ENCODE measurements around the gene ST6GAL1.
A peak's percentile ranks its signal among the peaks of the same experiment; 100 is the strongest.
"Not testable (repeated sequence)": the region's sequence is repeated elsewhere in the genome, so short reads cannot be mapped to it uniquely, and the experiment has no call there.

The ST6GAL1 gene

DNA sequence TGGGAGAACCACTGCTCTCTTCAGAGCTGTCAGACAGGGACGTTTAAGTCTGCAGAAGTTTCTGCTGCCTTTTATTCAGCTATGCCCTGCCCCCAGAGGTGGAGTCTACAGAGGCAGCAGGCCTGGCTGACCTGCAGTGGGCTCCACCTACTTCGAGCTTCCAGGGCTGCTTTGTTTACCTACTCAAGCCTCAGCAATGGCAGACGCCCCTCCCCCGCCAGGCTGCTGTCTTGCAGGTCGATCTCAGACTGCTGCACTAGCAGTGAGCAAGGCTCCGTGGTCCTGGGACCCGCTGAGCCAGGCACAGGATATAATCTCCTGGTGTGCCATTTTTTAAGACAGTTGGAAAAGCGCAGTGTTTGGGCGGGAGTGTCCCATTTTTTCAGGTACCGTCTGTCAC is 127.5 kb downstream of the ST6GAL1 start:
- DNase-seq: not testable (repeated sequence)

DNA sequence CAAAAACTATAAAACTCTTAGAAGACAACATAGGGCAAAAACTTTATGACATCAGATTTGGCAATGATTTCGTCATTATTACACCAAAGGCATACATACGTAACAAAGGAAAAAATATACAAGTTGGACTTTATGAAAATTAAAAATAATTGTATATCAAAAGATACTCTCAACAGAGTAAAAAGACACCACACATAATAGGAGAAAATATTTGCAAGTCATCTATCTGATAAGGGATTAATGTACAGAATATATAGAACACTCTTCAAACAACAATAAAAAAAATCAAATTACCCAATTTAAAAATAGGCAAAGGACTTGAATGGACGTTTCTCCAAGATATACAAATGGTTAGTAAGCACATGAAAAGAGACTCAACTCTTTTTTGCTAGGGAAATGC is 131.4 kb downstream of the ST6GAL1 start:
- no peak for DNase-seq

DNA sequence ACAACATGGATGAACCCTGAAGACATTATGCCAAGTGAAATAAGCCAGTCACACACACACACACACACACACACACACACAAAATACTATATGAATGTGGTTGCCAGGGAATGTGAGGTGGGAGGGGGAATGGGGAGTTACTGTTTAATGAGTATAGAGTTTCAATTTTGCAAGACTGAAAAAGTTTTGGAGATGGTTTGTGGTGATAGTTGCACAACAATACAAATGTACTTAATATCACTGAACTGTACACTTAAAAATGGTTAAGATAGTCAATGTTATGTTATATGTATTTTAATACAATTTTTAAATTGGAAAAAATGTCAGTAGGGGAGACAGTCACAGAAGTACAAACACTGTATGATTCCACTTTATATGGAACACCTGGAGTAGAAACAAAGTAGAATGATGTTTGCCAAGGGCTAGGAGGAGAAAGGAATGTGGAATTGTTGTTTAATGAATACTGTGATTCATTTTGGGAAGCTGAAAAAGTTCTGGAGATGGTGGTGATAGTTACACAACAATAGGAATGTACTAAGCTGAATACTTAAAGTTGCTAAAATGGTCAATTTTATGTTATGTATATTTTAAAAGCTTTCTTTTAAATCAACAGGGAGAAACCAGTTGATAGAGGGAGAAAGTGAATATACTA is 132.3 kb downstream of the ST6GAL1 start:
- DNase-seq: no peak

DNA sequence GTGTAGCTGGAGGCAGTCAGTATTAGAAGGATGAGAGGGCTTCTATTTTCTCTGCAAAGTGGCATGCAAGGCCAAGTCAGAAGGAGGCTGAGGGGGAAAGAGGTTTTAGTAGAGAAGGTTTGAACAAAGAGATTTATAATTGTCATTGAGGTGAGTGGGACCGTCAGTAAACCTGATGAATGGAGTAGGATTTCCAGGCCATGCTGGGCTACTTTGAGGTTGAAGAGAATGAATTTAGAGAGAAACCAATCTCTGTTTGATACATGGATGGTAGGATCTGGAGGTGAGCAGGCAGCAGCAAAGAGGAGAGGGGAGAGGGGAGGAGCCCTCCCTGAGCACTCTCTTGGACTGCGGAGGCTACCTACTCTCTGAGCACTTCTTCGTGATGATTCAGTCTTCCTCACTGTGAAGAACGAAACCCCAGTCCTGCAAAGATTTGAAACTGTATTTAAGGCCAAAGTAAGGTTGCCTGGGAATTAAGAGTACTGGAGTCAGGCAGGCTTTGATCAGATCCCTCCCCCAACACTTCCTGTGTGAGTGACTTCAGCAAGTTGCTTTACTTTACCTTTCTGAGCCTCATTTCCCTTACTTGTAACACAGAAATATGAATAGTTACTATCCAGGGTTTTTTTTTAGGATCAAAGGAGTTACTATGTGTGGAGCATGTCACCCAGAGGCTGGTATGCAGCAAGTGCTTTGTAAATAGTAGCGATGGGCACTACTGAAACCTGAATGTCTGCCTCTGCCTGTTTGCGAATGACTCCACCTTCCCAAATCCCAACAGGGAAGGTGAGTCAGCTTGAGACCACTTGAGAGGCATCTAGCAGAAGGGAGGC is 133.2 kb downstream of the ST6GAL1 start:
- no peak for DNase-seq

DNA sequence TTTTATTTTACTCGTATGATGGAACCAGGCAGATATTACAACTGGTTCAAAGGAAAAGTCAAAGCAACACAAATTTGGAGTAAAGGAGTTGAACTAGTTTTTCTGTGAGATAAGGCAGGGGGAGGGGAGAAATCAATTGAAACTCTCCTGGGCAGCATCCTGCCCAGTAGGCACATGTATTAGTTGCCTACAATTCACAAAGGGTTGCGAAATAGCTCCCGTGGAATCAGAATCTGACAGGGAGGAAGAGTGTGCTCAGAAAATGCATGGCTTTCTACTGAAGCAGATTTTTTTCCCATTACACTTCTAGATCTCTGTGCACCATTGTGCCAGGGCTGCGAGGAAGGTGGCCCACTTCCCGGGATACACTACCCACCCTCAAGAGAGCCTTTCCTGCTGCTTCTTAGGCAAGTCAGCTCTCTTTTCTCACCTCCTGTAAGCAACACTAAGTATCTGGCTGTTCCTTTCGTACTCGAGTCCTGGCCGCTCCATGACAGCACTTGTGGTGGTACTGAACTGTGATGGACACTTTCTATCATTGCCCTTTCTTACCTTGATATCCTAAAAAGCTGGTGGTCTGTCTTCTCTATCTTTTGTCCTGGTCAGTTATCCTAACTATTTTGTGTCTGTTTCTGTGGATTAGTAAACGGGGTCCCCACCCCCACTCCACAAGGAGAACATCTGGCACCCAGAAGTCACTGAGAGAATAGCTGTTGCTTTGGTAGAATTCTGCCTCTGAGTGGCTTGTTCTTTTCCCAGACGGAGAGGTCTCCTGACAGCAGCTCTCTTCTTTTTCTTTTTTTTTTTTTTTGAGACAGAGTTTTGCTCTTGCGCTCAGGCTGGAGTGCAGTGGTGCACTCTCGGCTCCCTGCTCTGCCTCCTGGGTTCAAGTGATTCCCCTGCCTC is 134.1 kb downstream of the ST6GAL1 start:
- DNase-seq: no peak

DNA sequence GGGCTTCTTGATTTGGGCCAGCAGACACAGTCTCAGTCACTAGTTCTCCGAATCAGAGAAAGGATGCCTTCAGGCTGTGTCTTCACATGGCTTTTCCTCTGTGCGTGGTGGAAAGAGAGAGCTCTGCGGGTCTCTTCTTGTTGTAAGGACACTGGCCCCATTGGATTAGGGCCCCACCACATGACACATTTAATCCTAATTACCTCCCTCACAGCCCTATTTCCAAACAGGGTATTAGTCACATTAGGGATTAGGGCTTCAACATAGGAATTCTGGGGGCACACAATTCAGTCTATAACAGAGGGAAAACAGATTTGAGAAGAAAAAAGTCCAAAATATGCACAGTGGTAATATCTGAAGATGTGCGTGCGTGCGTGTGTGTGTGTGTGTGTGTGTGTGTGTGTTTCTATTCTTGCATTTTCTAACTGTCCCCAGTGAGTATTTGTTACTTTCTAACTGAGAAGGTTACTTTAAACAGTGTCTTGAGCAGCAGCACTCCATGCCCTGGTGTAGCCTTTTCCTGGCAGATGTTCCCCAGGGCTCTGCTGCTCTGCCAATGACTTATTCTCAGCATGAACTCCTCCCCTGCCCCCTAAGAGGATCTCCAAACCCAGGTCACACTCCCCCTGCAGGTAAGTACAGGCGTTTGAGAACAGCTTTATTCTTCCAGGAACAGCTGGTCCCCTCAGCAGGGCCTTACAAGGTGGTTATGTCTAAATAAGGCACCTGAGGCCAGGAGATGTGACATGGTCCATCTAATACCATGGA is 136.1 kb downstream of the ST6GAL1 start:
- peak; percentile 5 for DNase-seq

DNA sequence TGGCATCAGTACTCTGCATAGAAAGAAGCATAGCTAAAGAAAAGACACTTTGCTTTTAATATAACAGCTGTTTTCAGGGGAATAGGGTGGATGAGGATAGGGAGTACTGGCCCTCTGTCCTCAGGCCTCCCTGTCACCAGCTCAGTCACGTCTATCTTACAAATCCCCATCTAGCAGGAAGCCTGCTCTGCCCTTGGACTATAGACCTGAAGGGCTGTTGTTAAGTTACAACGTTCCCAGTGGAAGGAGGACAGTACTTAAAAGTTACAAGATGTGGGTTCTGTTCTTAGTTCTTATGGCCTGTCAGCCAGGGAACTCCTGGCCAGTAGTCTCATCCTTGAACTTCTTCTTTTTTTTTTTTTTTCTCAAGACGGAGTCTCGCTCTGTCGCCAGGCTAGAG is 138.5 kb downstream of the ST6GAL1 start:
- no peak for DNase-seq

DNA sequence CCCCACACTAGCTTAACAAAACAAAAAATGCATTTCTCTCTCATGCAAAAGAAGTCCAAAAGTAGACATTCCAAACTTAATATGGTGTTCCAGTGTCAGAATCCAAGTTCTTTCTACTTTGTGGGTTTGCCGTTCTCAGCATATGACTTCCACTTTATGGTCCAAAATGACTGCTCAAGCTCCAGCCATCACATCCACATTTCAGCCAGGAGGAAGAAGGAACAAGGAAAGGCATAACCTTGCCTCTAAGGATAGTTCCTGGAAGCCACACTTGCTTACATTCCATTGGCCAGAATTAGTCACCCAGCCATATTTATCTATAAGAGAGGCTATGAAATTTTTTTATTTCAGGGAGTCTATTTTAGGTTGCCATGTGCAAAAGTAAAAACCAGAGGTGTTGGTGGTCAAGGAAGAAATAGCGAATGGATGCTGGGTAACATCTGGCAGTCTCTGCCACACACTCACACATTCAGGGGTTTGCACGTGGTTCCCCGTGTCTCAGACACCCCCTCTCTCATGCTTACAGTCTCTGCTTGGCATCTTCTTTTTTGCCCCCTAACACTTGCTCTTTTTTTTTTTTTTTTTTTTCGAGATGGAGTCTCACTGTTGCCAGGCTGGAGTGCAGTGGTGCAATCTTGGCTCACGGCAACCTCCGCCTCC is 139.7 kb downstream of the ST6GAL1 start:
- DNase-seq: no peak

DNA sequence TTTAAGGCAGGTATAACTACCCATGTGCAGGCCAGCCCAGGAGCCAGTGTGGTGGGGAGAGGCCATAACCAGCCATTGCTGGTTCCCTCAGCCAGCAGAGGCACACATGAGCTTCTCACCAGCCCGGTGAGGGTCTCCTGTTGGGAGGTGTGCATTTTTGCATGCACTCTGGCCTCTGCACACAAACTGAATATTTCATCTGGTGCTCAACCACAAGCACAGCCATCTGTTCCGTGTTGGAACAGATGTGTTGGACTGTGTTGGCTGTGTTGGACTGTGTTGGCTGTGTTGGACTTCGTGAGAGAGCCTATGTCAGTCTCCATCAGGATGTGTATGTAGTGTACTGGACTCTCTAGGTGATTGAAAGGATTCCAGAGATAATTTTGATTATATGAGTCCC is 141.8 kb downstream of the ST6GAL1 start:
- no peak for DNase-seq

DNA sequence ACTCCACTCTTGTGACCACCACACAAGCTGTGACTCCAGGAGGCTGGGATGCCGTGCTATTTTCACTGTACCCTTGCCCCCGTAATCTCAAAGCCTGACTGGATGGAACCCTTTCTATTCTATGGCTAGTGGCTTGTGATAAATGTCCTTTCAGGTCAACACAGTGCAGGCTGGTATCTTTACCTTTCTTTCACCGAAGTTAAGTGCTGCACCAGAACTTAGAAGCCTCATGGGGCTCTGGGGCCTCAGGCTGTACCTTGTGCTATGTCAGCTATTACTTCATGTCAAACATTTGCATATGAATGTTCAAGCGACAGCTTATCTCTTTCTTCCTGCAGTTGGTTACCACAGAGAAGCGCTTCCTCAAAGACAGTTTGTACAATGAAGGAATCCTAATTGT is 142.2 kb downstream of the ST6GAL1 start:
- DNase-seq: no peak

DNA sequence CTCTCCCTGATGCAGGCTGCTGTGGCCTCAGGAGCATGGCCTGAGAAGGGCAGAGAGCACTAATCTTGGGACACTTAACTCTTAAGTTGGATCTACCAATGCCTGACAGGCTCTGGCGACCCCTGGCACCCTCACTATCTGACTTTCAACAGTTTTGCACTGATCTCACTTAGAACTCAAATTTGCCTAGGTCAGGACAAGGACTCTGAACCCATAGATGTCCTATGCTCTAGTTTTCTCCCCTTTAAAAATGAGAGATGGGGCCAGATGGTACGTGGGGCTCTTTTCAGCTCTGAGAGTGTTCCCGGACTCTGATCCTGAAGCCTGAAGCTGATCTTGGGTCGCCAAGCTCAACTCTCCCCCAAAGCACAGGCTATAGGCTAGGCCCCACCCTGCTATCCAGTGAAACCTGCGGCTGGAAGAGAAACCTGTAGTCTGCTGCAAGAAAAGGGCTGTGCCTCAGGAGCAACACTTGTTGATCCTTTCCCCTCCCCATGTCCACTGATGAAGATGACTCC is 143.3 kb downstream of the ST6GAL1 start:
- DNase-seq: no peak

DNA sequence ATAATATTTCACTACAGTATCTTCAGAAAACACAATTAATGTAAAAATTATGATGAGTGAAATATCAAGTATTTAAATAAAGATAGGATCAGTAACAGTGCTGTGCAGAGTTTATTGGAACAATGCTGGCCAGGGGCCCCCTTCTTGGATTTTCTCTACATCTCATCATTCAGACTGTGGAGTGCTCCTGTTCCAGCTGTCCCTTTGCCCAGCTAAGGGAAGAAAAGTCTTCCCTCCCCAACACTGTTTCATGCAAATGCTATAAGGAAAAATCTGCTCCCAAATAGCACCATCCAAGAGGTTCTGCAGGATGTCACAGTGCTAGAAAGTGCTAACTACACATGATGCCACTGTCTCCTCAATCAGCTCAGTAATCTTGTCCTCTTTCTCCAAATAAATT is 144.5 kb downstream of the ST6GAL1 start:
- DNase-seq: no peak

DNA sequence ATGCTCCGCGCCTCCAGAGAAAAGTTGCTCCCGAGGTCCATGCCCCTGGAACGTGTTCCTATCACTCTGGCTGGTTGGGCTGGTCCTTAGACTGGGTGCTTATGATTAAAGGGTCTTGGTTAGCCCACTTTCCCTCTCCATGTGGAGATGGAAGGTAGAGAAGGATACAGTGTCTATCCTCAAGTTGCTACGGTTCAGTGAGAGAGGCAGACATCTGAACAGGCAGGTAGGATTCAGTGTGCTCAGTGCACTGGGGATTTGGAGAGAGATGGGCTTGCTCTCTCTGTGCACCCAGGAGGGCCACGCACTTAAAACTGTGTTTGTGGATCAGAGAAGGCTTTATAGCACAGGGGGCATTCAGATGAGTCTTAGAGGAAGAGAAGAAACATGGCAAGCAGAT is 146.0 kb downstream of the ST6GAL1 start:
- no peak for DNase-seq

DNA sequence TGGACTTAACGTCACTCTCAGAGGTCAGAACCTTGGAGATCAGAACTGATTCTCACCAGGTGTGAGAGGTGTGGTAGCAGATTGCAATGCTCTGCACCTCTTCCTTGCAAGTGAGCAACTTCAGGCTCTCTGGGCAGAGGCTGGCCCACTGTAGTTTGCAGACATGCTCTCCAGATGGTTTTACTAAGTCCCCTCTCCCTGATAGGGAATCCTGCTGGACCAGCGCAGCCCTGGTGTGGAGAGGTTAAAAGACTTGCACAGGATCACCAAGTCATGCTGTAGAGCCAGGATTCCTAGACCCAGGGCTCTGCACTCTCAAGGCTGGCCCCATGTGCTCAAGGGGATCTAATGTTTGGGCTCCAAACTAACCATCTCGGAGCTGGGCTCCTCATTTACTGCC is 146.8 kb downstream of the ST6GAL1 start:
- DNase-seq: no peak

DNA sequence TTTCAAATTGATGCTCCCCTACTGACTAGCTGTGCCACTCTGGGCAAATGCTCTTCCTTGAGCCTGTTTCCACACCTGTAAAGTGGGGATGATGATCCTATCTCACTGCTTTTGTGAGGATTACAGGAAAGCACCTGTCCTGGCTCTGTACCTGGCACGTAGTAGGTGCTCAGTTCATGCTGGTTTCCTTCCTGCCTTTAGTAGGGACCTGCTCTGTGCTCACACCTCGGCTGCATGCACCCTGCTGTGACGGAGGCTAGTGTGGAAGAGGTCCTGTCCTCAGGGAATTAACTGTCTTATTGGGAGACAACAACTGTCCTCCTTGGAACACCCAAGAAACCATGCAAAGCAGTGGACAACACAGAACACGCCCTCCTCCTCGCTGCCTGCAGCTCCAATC is 147.2 kb downstream of the ST6GAL1 start:
- DNase-seq: no peak

DNA sequence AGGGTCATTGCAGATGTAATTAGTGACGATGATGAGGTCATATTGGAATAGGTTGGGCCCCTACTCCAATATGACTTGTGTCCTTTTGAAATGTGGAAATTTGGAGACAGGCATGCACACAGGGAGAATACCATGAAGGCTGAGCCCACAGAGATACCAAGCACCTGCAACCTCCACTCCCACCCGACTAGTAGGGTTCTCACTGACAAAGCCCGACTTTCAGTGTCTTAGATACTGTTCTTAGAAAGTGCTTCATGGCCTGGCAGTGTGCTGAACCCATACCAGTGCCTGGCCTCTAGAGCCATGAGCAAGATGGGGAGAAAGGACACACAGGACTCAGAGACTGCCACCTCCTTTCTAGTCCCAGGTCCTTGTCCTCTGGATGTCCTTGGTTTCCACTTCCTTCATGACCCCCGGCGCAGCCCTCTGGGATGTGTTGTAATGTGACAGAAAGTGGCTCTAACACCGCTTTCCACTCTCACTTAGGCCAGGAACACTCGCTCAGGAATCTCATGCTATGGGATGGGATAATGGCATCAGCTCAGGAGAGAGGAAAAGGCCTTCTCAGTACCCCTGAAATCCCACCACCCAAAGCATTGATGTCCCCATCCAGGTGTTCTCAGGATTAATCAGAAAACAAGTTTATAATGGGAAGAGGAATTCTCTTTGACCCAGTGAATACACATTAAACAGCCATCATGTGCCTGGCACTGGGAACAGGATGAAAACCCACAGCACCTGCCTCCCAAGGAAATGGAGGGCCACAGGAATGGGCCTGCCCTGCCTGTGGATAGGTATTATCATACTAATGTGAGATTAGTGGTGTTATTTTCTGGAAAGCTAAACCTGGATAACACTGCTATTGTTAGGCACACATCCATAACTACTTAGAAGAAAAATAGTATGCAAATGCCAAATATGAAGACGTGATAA is 149.0 kb downstream of the ST6GAL1 start:
- DNase-seq: no peak

DNA sequence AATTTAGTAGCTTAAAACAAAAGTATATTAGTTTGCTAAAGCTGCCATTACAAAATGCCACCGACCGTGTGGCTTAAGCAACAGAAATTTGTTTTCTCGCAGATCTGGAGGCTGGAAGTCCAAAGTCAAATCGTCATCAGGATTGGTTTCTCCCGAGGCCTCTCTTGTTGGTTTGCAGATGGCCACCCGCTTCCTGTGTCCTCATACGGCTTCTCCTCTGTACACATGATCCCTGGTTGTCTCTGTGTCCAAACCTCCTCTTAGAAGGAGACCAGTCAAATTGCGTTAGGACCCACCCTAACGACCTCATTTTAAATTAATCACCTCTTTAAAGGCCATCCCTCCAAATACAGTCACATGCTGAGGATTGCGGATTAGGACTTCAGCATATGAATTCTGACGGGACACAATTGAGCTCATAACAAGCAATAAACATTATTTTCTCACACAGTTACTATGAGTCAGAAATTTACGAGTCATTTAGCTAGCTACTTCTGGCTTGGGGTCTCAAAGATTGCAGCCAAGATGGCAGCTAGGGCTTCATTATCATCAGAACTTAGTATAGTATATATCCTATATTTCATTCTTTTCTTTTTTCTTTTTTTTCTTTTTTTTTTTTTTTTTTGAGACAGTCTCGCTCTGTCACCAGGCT is 150.6 kb downstream of the ST6GAL1 start:
- DNase-seq: no peak

DNA sequence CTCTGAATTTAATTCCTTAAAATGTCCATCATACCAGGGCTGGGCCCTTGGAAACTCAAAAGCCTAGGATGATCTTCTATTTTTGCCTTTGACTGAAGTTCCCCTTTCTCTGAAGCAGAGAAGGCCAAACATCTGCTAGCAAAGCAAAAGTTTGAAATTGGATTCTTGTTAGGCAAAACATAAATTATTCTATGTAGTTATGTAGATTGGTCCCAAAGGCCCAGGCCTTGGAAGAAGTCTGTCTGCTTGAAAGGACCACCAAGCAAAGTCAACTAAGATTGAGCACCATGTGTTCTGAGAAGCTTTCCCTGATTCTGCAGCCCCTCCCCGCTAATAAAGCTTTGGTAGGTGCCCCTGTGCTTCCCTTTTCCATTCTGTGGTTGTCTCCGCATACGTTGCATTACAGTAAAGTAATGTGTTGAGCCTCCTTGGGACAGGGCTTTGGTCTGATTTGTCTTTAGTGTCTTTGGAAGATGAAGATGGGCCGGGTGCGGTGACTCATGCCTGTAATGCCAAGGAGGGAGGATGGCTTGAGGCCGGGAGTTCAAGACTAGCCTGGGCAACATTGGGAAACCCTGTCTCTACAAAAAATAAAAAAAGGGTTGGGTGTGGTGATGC is 152.5 kb downstream of the ST6GAL1 start:
- DNase-seq: no peak

DNA sequence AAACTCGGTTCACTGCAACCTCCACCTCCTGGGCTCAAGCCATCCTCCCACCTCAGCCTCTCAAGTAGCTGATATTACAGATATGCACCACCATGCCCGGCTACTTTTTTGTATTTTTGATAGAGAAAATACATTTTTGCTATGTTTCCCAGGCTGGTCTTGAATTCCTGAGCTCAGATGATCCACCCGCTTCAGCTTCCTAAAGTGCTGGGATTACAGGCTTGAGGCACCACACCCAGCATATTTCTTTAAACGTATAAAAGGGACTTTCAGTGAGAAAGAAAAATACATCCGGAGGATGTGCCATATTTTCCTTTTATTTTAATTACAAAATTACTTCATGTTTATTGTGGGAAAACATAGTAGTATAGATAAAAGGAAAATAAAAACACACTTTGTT is 153.8 kb downstream of the ST6GAL1 start:
- no peak for DNase-seq

DNA sequence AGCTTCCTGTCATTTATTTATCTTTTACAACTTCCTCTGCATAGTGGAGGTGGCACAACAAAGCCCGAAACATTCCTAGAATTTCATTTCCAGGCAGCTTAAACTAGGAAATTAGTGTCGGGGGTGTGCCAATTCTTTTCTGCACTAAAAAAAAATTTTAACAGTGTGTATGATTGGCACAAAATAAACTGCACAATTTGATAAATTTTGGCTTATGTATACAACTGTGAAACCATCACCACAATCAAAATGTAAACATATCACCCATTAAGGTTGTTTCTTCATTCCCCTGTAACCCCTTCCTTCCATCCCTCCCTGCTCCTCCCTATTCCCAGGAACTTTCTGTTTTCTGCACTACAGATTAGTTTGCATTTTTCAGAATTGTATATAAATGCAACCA is 154.3 kb downstream of the ST6GAL1 start:
- DNase-seq: no peak
